ENCODE data around the gene TIAM2.
"Not testable (repeated sequence)": the region's sequence is repeated elsewhere in the genome, so short reads cannot be mapped to it uniquely, and the experiment has no call there.

Gene TIAM2

GRCh38 chr6:155011809-155012291, 16.7 kb downstream of the TIAM2 start:
- Mint-ChIP-seq H3K4me3 (peak overlapping the region in 2 of 3 experiments; percentile 34 to 36), H3K36me3 (ENCODE audit: low read depth) (no peaks in the 10 kb centered on the region), H3K4me1 (peaks cover 70% of the 10 kb centered on the region), H3K27me3 (ENCODE audit: low read depth) (peaks cover 4% of the 10 kb centered on the region), H3K9me3 (no peaks in the 10 kb centered on the region), H3K27ac (peak overlapping the region; percentile 80 to 96 (median 95))
- TF ChIP-seq CTCF (IDR thresholded peaks at IDR 0.05; ENCODE audit: unreplicated experiment in 3 of 3): no peak

- Mint-ChIP-seq H3K27me3 (ENCODE audit: low read depth) (no peaks in the 10 kb centered on the region), H3K36me3 (ENCODE audit: low read depth) (no peaks in the 10 kb centered on the region), H3K4me3 (peak overlapping the region in 2 of 3 experiments; percentile 4 to 48), H3K4me1 (peaks cover 55% of the 10 kb centered on the region), H3K9me3 (no peaks in the 10 kb centered on the region), H3K27ac (peak overlapping the region; percentile 94 to 96 (median 95))
- TF ChIP-seq CTCF (IDR thresholded peaks at IDR 0.05; ENCODE audit: unreplicated experiment in 3 of 3): no peak
Observed at GRCh38 chr6:155013457-155013876, 18.4 kb downstream of the TIAM2 start.

GRCh38 chr6:155014137-155014536, 19.0 kb downstream of the TIAM2 start:
- Mint-ChIP-seq H3K27ac (peak overlapping the region; percentile 94 to 96 (median 95)), H3K36me3 (ENCODE audit: low read depth) (no peaks in the 10 kb centered on the region), H3K9me3 (no peaks in the 10 kb centered on the region), H3K4me3 (peak overlapping the region in 1 of 3 experiments; percentile 34), H3K4me1 (peaks cover 51% of the 10 kb centered on the region), H3K27me3 (ENCODE audit: low read depth) (no peaks in the 10 kb centered on the region)
- TF ChIP-seq CTCF (IDR thresholded peaks at IDR 0.05; ENCODE audit: unreplicated experiment in 3 of 3): no peak

GRCh38 chr6:155014670-155015300, 19.7 kb downstream of the TIAM2 start:
- H3K27ac Mint-ChIP-seq: peak overlapping the region; percentile 94 to 96 (median 95)
- no peak for TF ChIP-seq CTCF (IDR thresholded peaks at IDR 0.05; ENCODE audit: unreplicated experiment in 3 of 3)
- no peaks in the 10 kb centered on the region for H3K9me3 Mint-ChIP-seq
- peaks cover 51% of the 10 kb centered on the region for H3K4me1 Mint-ChIP-seq
- no peaks in the 10 kb centered on the region for H3K27me3 Mint-ChIP-seq (ENCODE audit: low read depth)
- H3K4me3 Mint-ChIP-seq: peak overlapping the region; percentile 34 to 52 (median 37)
- no peaks in the 10 kb centered on the region for H3K36me3 Mint-ChIP-seq (ENCODE audit: low read depth)

- not testable (repeated sequence) for H3K4me3 Mint-ChIP-seq; H3K27me3 Mint-ChIP-seq (ENCODE audit: low read depth); H3K27ac Mint-ChIP-seq; H3K9me3 Mint-ChIP-seq; H3K36me3 Mint-ChIP-seq (ENCODE audit: low read depth)
- H3K4me1 Mint-ChIP-seq: peaks cover 29% of the 10 kb centered on the region
Observed at GRCh38 chr6:155018415-155018814, 23.3 kb downstream of the TIAM2 start.

GRCh38 chr6:155021680-155022079, 26.6 kb downstream of the TIAM2 start:
- no peak overlapping the region for H3K27ac Mint-ChIP-seq

More at GRCh38 chr6:155021680-155022079, 26.6 kb downstream of the TIAM2 start:
- Mint-ChIP-seq H3K4me3 (no peak overlapping the region), H3K36me3 (ENCODE audit: low read depth) (peaks cover 4% of the 10 kb centered on the region), H3K27me3 (ENCODE audit: low read depth) (peaks cover 3% of the 10 kb centered on the region), H3K9me3 (no peaks in the 10 kb centered on the region), H3K4me1 (peaks cover 13% of the 10 kb centered on the region)
- no peak for TF ChIP-seq CTCF (IDR thresholded peaks at IDR 0.05; ENCODE audit: unreplicated experiment in 3 of 3)
